ENCODE results near the gene BTNL2.

Gene BTNL2

DNA sequence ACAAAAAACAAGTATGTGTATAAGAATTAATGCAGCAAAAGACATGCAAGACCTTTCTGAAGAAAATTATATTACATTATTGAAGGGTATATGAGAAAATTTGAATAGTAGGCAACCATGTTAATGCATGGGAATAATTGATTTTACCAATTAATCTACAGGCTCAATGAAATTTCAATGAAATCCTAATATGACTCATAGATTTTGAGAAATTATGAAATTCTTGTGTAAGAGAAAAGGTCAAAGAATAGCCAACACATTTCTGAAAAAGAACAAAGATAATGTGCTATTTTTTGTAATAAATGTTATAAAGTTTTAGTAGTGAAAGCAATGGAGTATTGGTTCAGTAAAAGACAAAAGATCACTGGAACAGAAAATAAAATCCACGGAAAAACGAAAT lies 53.6 kb downstream of the BTNL2 start:
- no peaks in the 10 kb centered on the region for H3K4me1 Mint-ChIP-seq
- H3K27ac Mint-ChIP-seq = no peak overlapping the region
- H3K27me3 Mint-ChIP-seq = peaks cover 13% of the 10 kb centered on the region
- H3K36me3 Mint-ChIP-seq = no peaks in the 10 kb centered on the region
- H3K9me3 Mint-ChIP-seq = no peaks in the 10 kb centered on the region
- H3K4me3 Mint-ChIP-seq = no peak overlapping the region

Measured in activated naive CD4-positive, alpha-beta T cell treated with anti-CD3 and anti-CD28 coated beads, Interleukin-2, amount 50 U/mL, for 24 hours (primary cell).